HFFc6 (cell line): Measurements from ENCODE around the gene SDF4. TPM values are rescaled to one million over a fixed set of nuclear protein-coding genes. Genes with fewer than 3 reads are reported as not detected.

Experiments used
- DNase-seq: peaks from one replicate; pipeline ENCODE4 v3.0.0-alpha.2; 2018
- H3K27ac Mint-ChIP-seq: 2 replicates; pipeline ENCODE4 v1.8.0; 2020; ENCODE audit warnings: mild to moderate bottlenecking, mixed read lengths
- H3K27me3 Mint-ChIP-seq: 2 replicates; pipeline ENCODE4 v1.8.0; 2021; ENCODE audit warnings: mild to moderate bottlenecking, moderate library complexity, mixed read lengths; ENCODE audit not compliant: insufficient read depth
- H3K36me3 Mint-ChIP-seq: 2 replicates; pipeline ENCODE4 v1.8.0; 2021; ENCODE audit warnings: low read depth, mixed read lengths
- H3K4me1 Mint-ChIP-seq: 2 replicates; pipeline ENCODE4 v1.8.0; 2020; ENCODE audit warnings: low read depth, mixed read lengths
- H3K4me3 Mint-ChIP-seq: 2 replicates; pipeline ENCODE4 v1.8.0; 2020; ENCODE audit warnings: mild to moderate bottlenecking, moderate library complexity, mixed read lengths
- H3K9me3 Mint-ChIP-seq: 2 replicates; pipeline ENCODE4 v1.8.0; 2020; ENCODE audit warnings: mild to moderate bottlenecking, mixed read lengths
- total RNA-seq, 6 experiments: library from RNA; stranded (reverse); fragmentation: NEBNext Ultra II Directional; extraction: Animal tissue kit (Norgen Biotek cat#: 25700); gene quantifications; 2 replicates in 1 of 6; 3 replicates in 5 of 6; pipeline ENCODE4 v1.2.3, GENCODE V29; 2021
- TF ChIP-seq, protein P1 (sequence below): fragments of 200-600 bp; sonication (generic); IDR thresholded peaks from 2 replicates; pipeline ENCODE4 v1.5.0; 2021; ENCODE audit warnings: antibody characterized with exemption, mild to moderate bottlenecking

Gene SDF4
- total RNA-seq, 6 experiments from 2014 or later = 182 to 231 (median 196) TPM

DNA sequence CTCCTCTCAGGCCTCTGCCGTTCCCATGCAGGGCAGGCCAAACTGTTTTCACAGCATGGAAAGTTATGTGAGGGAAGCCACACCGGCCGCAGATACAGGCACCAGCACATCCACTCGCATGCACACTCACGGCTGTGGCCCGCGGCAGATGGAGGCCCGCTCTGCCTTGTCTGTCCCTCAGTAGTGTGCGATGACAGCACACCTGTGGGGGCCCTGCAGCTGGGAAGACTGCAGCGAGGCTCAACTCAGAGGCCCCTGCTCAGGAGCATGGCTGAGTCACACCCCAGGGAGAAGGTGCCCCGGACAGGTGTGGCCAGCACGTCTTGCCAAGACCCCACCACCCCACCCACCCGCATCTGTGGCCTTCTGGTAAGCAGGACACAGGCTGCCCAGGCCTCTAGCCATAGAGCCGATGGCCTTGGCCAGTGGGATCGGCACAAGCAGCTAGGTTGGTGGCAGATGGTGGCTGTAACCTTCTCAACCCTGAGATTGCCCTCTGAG is 43.2 kb upstream of the SDF4 start:
- Mint-ChIP-seq H3K9me3 (no peaks in the 10 kb centered on the region), H3K4me3 (peak overlapping the region; percentile 80), H3K27me3 (peaks cover 5% of the 10 kb centered on the region), H3K27ac (peak overlapping the region; percentile 78; the same call in 1 of the 2 replicates), H3K4me1 (peaks cover 34% of the 10 kb centered on the region), H3K36me3 (peaks cover 31% of the 10 kb centered on the region)
- TF ChIP-seq, protein P1, sequence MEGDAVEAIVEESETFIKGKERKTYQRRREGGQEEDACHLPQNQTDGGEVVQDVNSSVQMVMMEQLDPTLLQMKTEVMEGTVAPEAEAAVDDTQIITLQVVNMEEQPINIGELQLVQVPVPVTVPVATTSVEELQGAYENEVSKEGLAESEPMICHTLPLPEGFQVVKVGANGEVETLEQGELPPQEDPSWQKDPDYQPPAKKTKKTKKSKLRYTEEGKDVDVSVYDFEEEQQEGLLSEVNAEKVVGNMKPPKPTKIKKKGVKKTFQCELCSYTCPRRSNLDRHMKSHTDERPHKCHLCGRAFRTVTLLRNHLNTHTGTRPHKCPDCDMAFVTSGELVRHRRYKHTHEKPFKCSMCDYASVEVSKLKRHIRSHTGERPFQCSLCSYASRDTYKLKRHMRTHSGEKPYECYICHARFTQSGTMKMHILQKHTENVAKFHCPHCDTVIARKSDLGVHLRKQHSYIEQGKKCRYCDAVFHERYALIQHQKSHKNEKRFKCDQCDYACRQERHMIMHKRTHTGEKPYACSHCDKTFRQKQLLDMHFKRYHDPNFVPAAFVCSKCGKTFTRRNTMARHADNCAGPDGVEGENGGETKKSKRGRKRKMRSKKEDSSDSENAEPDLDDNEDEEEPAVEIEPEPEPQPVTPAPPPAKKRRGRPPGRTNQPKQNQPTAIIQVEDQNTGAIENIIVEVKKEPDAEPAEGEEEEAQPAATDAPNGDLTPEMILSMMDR = no peak
- DNase-seq = no peak

DNA sequence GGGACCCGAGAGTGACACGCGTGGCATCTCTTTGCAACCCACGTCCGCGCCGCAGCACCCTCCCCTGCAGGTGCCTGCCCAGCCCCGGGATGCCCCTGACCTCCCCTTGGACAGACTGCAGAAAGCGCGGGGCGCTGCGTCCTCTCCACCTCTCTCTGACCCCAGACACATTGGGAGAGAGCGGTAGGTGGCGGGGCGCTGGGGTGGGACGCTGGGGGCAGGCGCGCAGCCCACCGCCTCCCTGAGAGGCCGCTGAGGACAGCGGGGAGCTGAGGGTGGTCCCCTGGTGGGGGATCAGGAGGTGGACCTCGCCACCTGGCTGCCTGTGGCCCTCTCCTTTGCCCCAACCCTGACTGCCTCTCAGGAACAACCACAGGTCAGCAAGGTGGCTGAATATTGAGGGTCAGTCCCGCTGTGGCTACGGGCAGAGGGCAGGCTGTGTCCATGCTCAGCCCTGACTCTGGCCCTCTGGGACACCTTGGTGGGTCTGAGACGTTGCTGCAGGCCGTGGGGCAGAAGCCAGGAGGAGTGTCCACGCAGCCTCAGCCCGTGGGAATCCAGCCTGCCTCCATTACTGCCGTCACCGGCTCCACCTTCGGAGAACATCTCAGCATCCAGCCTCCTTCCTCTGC is 42.6 kb upstream of the SDF4 start:
- H3K36me3 Mint-ChIP-seq = peaks cover 34% of the 10 kb centered on the region
- H3K27ac Mint-ChIP-seq = peak overlapping the region; percentile 78; the same call in 1 of the 2 replicates
- H3K4me3 Mint-ChIP-seq = peak overlapping the region; percentile 80
- H3K4me1 Mint-ChIP-seq = peaks cover 39% of the 10 kb centered on the region
- no peak for DNase-seq
- H3K27me3 Mint-ChIP-seq = peaks cover 5% of the 10 kb centered on the region
- no peaks in the 10 kb centered on the region for H3K9me3 Mint-ChIP-seq
- TF ChIP-seq, protein P1 = no peak; the same call in 1 of the 2 replicates

DNA sequence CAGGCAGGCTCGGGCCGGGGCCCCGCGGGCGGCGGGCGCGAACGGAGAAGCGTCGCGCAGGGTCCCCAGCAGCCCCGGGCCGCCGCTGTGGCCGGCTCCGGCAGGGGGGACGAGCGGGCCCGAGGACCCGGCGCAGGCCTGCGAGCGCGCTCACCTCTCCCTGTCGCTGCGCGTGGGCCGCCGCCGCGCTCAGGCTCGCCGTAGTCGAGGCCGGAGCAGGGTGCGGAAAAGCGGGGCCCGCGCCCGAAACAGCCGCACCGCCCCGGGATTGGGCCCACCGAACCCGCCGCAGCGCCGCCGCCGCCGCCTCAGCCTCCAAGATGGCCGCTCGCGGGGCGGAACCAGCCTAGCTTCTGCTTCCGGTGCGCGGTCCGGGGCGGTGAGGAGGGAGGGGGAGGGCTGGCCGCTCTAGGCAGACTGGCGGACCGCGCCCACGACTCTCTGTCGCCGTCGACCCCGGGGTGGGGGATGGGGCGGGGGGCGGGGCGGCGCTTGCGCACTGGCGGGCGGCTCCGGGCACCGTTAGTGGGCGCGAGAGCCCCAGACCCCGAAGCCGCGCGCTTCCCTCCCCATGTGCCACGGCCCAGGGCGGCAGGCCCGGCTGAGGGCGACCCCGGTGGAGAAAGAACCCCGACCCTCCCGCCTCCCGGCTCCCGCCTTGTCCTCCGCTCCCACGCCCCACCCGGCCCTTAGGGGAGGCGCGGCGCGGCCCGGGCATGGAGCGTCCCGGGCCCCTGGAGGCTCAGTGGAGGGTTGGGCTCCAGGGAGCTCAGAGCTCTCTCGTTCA is 41.9 kb upstream of the SDF4 start, which contains the start of gene UBE2J2:
Gene UBE2J2 (minus strand): TSS at position 343 of the 787 bp plus-strand sequence. CDS start 5,862 bp downstream, outside the sequence.
- TF ChIP-seq, protein P1 = peak; percentile 6; the same call in 1 of the 2 replicates
- H3K27me3 Mint-ChIP-seq = peaks cover 2% of the 10 kb centered on the region
- peak within 1 kb of the TSS; percentile 91 for H3K4me3 Mint-ChIP-seq
- H3K4me1 Mint-ChIP-seq = peaks cover 39% of the 10 kb centered on the region
- peak; percentile 82 for DNase-seq
- H3K27ac Mint-ChIP-seq = peak within 1 kb of the TSS; percentile 89
- peaks cover 34% of the 10 kb centered on the region for H3K36me3 Mint-ChIP-seq
- H3K9me3 Mint-ChIP-seq = no peaks in the 10 kb centered on the region

DNA sequence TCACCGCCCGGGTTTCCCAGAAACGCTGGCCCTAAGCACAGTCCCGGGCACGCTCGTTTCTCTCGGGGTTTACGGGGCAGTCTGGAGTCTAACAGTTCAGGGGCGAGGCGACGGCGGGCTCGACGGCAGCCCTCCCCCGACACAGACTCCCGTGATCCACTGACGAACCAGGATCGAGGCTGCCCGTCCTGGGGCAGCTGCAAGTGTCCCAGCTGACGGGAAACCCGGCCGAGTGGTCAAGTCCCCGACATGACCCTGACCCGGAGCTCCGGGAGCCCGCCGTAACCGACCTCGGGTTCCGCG is 41.4 kb upstream of the SDF4 start:
- Mint-ChIP-seq H3K4me1 (peaks cover 39% of the 10 kb centered on the region), H3K4me3 (peak overlapping the region; percentile 91), H3K27ac (peak overlapping the region; percentile 89), H3K36me3 (peaks cover 34% of the 10 kb centered on the region), H3K9me3 (no peaks in the 10 kb centered on the region), H3K27me3 (peaks cover 4% of the 10 kb centered on the region)
- no peak for DNase-seq
- TF ChIP-seq, protein P1 = no peak

DNA sequence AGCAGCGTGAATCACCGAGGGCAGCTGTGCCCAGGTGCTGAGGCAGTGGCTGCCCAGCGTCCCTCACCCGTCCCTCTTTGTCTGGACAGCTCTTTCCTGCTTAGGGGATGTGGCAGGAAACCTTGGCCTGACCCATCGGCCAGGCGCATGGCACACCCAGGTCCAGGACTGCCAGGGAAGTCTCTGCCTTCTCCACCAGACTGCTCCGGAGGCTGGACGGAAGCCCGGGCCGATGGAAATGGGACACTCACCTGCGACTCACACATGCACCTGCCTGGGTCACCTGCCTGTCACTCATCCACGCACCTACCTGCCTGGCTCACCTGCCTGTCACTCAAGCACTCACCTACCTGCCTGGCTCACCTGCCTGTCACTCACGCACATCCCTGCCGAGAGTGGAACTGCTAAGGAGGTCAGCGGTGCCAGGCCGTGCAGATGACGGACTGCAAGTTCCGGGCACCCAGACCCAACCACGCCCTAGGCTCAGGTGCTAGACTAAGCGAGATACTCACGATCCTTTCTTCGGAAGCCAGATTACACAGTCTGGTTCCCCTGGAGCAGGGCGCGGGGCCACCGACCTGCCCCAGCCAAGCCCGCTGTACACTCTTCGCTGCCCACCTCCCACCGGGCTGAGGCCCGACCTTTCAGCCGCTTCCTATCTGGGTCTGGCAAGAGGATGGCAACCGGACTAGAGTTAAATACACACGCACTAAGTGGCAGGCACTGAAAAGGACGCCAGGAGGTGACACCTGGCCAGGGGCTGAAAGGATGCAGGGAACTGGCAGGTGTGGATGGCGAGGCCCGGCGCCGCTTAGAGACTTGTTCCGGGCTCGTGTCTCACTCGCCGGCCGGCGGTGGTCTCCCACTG is 40.8 kb upstream of the SDF4 start:
- Mint-ChIP-seq H3K36me3 (peaks cover 34% of the 10 kb centered on the region), H3K27ac (peak overlapping the region; percentile 89), H3K4me3 (peak overlapping the region; percentile 91), H3K4me1 (peaks cover 39% of the 10 kb centered on the region), H3K9me3 (no peaks in the 10 kb centered on the region), H3K27me3 (peaks cover 4% of the 10 kb centered on the region)
- no peak for DNase-seq
- TF ChIP-seq, protein P1 = no peak
